Keratinocyte (primary cell): Measurements from ENCODE around the gene TMEM109. TPM values are rescaled to one million over a fixed set of nuclear protein-coding genes. Genes with fewer than 3 reads are reported as not detected.

Source experiments
- DNase-seq: peaks from one replicate; pipeline ENCODE4 v3.0.0-alpha.2; 2011; ENCODE audit warnings: low read depth, missing footprints, low spot score
- FAIRE-seq: peaks from 2 replicates; lab custom pipeline; 2011; peaks lifted over from hg19 to GRCh38; lab: Jason Lieb, UNC
- H2AFZ ChIP-seq: 2 replicates; pipeline ENCODE4 v1.6.0; 2012; ENCODE audit warnings: low read length, control low read depth, inconsistent platforms; ENCODE audit not compliant: control insufficient read depth
- H3K27ac ChIP-seq: 2 replicates; pipeline ENCODE4 v1.5.1; 2011; ENCODE audit warnings: low read length; ENCODE audit not compliant: control insufficient read depth, insufficient read depth
- H3K27me3 ChIP-seq: 3 replicates; pipeline ENCODE4 v1.6.0; 2011; ENCODE audit warnings: low read length; ENCODE audit not compliant: control insufficient read depth, insufficient read depth; ENCODE audit errors: extremely low read depth
- H3K36me3 ChIP-seq, 2 experiments: 2 replicates in 1 of 2; 3 replicates in 1 of 2; pipeline ENCODE4 v1.5.1; 2011; ENCODE audit warnings: low read length in 2 of 2, mild to moderate bottlenecking in 1 of 2; ENCODE audit not compliant: control insufficient read depth in 2 of 2, insufficient read depth in 2 of 2; ENCODE audit errors: extremely low read depth in 1 of 2
- H3K4me1 ChIP-seq: 3 replicates; pipeline ENCODE4 v1.5.1; 2011; ENCODE audit warnings: low read length; ENCODE audit not compliant: control insufficient read depth, insufficient read depth; ENCODE audit errors: extremely low read depth
- H3K4me2 ChIP-seq: 3 replicates; pipeline ENCODE4 v1.6.0; 2011; ENCODE audit warnings: low read depth, low read length; ENCODE audit not compliant: control insufficient read depth, insufficient read depth; ENCODE audit errors: extremely low read depth
- H3K4me3 ChIP-seq, 3 experiments: fragments of 200-600 bp in 1 of 3; sonication (generic) in 1 of 3; 2 replicates in 2 of 3; 3 replicates in 1 of 3; pipeline ENCODE4 v1.5.1; 2011 to 2016; ENCODE audit warnings: low read length in 3 of 3, mild to moderate bottlenecking in 3 of 3, control low read depth in 2 of 3, inconsistent platforms in 1 of 3, low read depth in 1 of 3, mixed read lengths in 1 of 3, mixed run types in 1 of 3, moderate library complexity in 1 of 3; ENCODE audit not compliant: control insufficient read depth in 2 of 3, insufficient read depth in 2 of 3; ENCODE audit errors: extremely low read depth in 1 of 3
- H3K79me2 ChIP-seq: 2 replicates; pipeline ENCODE4 v1.6.0; 2012; ENCODE audit warnings: low read length; ENCODE audit not compliant: control insufficient read depth, insufficient read depth
- H3K9ac ChIP-seq: 3 replicates; pipeline ENCODE4 v1.6.0; 2011; ENCODE audit warnings: low read length; ENCODE audit not compliant: control insufficient read depth, insufficient read depth; ENCODE audit errors: extremely low read depth
- H3K9me1 ChIP-seq: 3 replicates; pipeline ENCODE4 v1.6.0; 2011; ENCODE audit warnings: low read length; ENCODE audit not compliant: control insufficient read depth, insufficient read depth; ENCODE audit errors: extremely low read depth
- H3K9me3 ChIP-seq: 2 replicates; pipeline ENCODE4 v1.5.1; 2012; ENCODE audit warnings: low read depth, low read length; ENCODE audit not compliant: control insufficient read depth
- H4K20me1 ChIP-seq: 3 replicates; pipeline ENCODE4 v1.6.0; 2011; ENCODE audit warnings: low read length; ENCODE audit not compliant: control insufficient read depth, insufficient read depth; ENCODE audit errors: extremely low read depth
- EZH2 ChIP-seq: IDR thresholded peaks from one replicate; pipeline ENCODE4 v1.6.1; 2012; ENCODE audit warnings: inconsistent platforms, mild to moderate bottlenecking, low read length, moderate library complexity
- dilution Hi-C: fragments of 300-500 bp; cut with MboI; formaldehyde crosslinking; loops from one replicate; pipeline ENCODE4 v1.7.0; 2020; ENCODE audit warnings: low sequenced_read_pairs; ENCODE audit not compliant: extremely low pct_ligation_motif_present
- polyA plus RNA-seq, 5 experiments: library from polyadenylated mRNA; depleted of rRNA in 3 of 5; stranded (reverse) in 3 of 5; stranded (forward) in 1 of 5; unstranded in 1 of 5; fragments of >200 nt; gene quantifications; 1 replicate in 1 of 5; 2 replicates in 3 of 5; 3 replicates in 1 of 5; pipeline versions ENCODE4 v1.2.1 to v1.2.3, GENCODE V29; 2011 to 2012; ENCODE audit warnings: missing spikeins in 2 of 5, low read depth in 1 of 5, low replicate concordance in 1 of 5
- TF ChIP-seq, protein P1 (sequence below), 3 experiments: IDR thresholded peaks in 1 of 3; conservative IDR thresholded peaks in 1 of 3; optimal IDR thresholded peaks in 1 of 3; 2 replicates in 2 of 3; 3 replicates in 1 of 3; pipeline versions ENCODE3 to v1.5.1; 2011; ENCODE audit warnings: low read length in 3 of 3, mild to moderate bottlenecking in 3 of 3, moderate library complexity in 2 of 3, control low read depth in 1 of 3, inconsistent platforms in 1 of 3; ENCODE audit not compliant: insufficient read depth in 2 of 3; ENCODE audit errors: extremely low read depth in 1 of 3

TMEM109 gene
- polyA plus RNA-seq, 1 donor (not counting 4 experiments of a cell fraction or from before 2014, with no cell fraction given), result 25.2 TPM

DNA sequence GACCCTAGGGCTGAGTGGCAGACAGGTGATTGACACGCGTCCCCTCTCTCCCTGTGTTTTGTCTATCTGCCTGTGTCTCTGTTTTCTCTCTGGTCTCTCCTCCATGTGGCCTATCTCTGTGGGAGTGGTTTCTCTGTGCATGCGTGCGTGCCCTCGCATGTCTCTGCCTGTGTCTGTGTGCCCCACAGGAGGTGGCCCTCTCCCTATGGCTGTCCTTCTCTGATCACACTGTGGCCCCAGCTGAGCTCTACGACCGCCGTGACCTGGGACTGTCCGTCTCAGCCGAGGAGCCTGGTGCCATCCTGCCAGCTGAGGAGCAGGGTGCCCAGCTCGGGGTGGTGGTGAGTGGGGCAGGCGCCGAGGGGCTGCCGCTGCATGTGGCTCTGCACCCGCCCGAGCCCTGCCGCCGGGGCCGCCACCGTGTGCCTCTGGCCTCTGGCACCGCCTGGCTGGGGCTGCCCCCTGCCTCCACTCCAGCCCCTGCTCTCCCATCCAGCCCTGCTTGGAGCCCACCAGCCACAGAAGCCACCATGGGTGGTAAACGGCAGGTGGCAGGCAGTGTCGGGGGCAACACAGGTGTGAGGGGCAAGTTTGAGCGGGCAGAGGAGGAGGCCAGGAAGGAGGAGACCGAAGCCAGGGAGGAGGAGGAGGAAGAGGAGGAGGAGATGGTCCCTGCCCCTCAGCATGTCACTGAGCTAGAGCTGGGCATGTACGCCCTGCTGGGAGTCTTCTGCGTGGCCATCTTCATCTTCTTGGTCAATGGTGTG is 21.9 kb downstream of the TMEM109 start:
- no peaks in the 10 kb centered on the region for H3K27me3 ChIP-seq
- DNase-seq (no peak), FAIRE-seq (no peak)
- peaks cover 12 to 22% of the 10 kb centered on the region in 2 experiments for H3K36me3 ChIP-seq
- no peaks in the 10 kb centered on the region for H3K9me1 ChIP-seq
- no peaks in the 10 kb centered on the region for H3K79me2 ChIP-seq
- no peaks in the 10 kb centered on the region for H3K4me1 ChIP-seq
- H3K4me3 ChIP-seq, result no peak overlapping the region
- dilution Hi-C loops, result no loop called here
- no peaks in the 10 kb centered on the region for H3K9me3 ChIP-seq
- no peak overlapping the region for H3K4me2 ChIP-seq
- no peaks in the 10 kb centered on the region for H4K20me1 ChIP-seq
- H2AFZ ChIP-seq, result no peak overlapping the region
- no peak overlapping the region for H3K9ac ChIP-seq
- no peak overlapping the region for H3K27ac ChIP-seq
- no peak for TF ChIP-seq EZH2
- TF ChIP-seq, protein P1, sequence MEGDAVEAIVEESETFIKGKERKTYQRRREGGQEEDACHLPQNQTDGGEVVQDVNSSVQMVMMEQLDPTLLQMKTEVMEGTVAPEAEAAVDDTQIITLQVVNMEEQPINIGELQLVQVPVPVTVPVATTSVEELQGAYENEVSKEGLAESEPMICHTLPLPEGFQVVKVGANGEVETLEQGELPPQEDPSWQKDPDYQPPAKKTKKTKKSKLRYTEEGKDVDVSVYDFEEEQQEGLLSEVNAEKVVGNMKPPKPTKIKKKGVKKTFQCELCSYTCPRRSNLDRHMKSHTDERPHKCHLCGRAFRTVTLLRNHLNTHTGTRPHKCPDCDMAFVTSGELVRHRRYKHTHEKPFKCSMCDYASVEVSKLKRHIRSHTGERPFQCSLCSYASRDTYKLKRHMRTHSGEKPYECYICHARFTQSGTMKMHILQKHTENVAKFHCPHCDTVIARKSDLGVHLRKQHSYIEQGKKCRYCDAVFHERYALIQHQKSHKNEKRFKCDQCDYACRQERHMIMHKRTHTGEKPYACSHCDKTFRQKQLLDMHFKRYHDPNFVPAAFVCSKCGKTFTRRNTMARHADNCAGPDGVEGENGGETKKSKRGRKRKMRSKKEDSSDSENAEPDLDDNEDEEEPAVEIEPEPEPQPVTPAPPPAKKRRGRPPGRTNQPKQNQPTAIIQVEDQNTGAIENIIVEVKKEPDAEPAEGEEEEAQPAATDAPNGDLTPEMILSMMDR (optimal IDR thresholded peaks at IDR 0.05 in 1 of 3, IDR thresholded peaks at IDR 0.05 in 1 of 3, conservative IDR thresholded peaks at IDR 0.05 in 1 of 3; ENCODE audit: extremely low read depth in 1 of 3, insufficient read depth in 2 of 3, low read length in 3 of 3), result no peak

DNA sequence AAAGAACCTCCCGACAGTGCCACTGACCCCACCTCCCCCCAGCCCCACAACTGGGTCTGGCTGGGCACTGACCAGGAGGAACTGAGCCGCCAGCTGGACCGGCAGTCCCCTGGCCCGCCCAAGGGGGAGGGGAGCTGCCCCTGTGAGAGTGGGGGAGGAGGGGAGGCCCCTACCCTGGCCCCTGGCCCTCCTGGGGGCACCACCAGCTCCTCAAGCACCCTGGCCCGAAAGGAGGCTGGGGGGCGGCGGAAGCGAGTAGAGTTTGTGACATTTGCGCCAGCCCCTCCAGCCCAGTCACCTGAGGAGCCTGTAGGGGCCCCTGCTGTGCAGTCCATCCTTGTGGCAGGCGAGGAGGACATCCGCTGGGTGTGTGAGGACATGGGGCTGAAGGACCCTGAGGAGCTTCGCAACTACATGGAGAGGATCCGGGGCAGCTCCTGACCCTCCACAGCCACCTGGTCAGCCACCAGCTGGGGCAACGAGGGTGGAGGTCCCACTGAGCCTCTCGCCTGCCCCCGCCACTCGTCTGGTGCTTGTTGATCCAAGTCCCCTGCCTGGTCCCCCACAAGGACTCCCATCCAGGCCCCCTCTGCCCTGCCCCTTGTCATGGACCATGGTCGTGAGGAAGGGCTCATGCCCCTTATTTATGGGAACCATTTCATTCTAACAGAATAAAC is 22.6 kb downstream of the TMEM109 start:
- Histone ChIP-seq H4K20me1 (no peaks in the 10 kb centered on the region), H3K4me3 (no peak overlapping the region), H3K79me2 (no peaks in the 10 kb centered on the region), H3K9ac (no peak overlapping the region), H3K9me3 (no peaks in the 10 kb centered on the region), H3K27ac (no peak overlapping the region), H2AFZ (no peak overlapping the region), H3K27me3 (no peaks in the 10 kb centered on the region), H3K4me2 (no peak overlapping the region), H3K4me1 (no peaks in the 10 kb centered on the region), H3K36me3 (peaks cover 5 to 17% of the 10 kb centered on the region in 2 experiments), H3K9me1 (no peaks in the 10 kb centered on the region)
- dilution Hi-C loops, result no loop called here
- no peak for FAIRE-seq
- TF ChIP-seq, protein P1 (optimal IDR thresholded peaks at IDR 0.05 in 1 of 3, IDR thresholded peaks at IDR 0.05 in 1 of 3, conservative IDR thresholded peaks at IDR 0.05 in 1 of 3; ENCODE audit: extremely low read depth in 1 of 3, insufficient read depth in 2 of 3, low read length in 3 of 3), result no peak
- TF ChIP-seq EZH2, result no peak
- DNase-seq, result no peak
